ENCODE measurements around the gene DENND1B.

Gene DENND1B

DNA sequence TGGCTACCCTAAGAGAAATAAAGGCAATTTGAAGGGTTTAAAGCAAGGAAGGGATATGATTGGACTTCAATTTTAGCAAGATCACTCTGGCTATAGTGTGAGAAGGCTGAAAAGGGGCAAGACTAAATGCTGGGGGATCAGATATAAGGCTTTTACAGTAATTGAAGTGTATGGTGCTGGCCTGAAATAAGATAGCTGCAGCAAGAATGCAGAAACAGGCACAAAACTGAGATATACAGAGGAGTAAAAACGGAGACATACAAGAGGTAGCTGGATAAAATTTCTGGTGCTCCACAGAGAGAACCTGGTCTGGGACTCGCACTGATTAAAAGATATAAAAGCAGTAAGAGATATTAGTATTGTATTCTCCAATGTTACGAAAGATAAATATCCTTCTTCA, 92.0 kb downstream of the DENND1B start:
- no peak for DNase-seq

DNA sequence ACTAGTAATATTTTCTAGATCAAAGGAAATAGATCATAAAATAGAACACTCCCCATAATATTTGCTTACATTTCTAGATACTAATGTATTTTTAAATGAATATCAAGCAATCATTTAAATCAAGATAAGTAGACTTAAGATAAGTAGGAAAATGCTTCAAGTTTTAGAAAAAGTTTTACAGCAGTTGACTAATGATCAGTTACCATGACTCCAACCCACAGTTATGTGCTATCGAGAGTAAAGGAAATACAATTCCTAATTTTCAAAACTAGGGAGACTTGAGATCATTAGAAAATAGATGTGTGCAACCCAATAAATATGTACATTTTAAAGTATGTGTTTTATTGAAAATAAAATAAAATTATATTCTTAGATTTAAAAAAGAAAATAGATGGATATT, 95.0 kb downstream of the DENND1B start:
- no peak for DNase-seq

DNA sequence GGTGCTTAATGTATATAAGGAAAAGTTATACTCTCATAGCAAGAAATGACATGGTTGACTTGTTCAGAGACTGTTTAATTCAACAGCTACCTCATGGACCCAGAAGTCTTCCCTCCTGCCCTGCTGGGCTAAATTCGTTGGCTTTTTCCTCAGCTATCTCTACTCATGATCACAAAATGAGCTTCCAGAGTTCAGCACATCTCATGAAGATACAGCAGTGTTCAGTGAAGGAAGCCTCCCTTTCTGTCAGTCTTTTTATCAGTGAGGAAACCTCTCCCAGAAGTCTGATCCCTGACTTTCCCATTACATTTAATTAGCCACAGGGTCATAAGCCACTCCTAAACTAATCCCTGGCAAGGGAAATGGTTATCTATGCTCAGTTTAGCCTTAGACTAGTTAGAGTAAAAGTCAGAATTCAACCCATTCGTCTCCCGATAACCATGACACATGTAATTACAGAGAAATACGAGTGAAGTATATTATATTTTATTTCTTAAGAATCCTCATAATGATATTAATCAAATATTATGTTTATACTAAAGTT, 97.5 kb downstream of the DENND1B start:
- no peak for DNase-seq

DNA sequence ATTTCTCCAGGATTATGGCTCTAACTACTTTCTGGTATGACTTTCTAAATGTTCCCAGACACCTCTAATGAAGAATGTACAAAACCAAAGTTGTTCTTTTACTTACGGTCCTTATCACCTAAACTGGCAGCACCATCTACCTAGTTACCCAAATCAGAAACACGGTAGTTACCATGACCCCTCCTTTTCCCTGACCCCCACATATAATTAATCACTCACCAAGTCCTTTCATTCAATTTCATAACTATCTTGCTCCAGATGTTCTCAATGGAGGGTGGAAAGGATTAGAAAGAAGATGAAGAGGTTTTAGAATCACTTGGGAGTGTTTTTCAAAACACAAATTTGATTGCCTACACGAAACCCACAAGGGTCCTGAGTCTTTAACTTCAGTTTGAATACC, 98.0 kb downstream of the DENND1B start:
- no peak for DNase-seq

DNA sequence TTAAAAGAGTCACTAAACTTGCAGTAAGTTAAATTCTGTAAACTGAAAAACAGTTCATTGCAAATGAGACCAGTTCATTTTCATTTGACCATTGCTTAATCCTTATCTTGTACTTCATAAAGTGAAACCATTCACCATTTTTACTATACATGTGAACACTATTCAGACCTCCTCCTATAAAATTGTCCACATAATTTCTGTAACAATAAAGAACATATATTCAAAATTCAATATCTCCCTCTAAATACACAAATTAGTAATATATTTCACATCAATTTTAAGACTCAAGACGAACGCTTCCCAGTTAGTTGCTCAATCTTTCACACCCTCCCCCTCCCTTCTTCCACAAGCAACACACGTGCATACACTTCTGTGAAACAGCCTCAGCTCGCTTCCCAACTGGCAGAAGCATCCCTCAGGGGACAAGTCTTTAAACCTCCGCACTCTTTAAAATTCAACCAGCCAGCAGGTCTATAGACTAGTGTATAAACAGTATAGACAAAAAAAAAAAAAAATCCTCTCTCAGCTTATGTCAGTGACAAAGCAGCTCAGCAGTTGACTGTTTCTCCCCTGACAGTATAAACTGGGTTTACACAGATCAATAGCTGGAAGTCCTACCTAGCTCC, 99.6 kb downstream of the DENND1B start:
- no peak for DNase-seq

DNA sequence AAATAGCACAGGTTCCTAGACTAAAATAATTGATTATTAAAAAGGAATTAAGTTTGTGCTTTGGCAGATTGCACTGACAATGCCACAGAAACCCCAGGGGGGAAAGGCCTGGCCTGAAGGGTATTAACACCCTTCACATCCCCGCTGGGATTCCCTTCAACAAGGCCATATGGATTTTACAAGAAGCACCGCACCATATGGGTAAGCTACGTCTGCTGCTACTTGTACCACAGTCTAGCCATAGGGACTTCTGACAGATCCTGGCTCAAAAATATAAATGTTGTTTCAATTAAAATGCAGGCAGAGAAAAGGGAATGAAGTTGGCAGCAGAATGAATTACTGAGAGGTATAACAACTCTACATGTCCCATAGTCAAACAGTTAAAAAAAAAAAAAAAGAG, 101.0 kb downstream of the DENND1B start:
- DNase-seq, result no peak

DNA sequence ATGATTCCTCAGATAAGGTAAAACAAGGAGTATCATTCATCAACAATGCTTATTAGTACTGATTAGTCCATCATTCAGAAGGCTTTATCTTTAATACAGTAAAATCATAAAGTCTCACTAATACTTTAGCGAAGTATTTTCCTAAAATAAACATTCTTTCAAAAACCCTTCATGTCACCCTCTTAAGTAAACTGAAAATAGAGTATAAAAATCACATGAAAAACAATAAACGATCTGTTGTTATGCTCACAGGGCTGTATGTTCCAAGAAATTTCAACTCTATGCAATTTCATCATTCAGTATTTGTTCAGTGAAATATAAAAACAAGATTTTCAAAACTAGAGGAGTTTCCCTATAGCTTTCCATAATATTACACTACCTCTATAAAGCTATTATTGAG, 102.0 kb downstream of the DENND1B start:
- no peak for DNase-seq

DNA sequence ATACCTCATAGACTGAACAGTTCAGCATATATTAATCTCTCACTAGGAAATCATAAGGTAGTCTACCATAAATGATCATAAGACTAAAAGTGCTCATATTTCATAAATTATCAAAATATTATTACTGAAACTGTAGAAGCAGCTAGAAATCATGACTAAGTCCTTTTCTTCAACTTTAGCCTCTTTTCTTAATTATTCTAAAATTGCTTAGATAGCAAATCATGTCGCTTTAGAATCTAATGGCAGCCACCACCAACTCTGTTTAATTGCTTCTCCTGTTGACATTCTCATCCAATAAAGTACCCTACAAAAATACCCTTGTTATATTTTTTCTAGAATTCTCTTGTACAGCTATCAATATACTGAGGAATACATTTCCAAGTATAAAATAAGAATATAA, 102.9 kb downstream of the DENND1B start:
- DNase-seq, result no peak

DNA sequence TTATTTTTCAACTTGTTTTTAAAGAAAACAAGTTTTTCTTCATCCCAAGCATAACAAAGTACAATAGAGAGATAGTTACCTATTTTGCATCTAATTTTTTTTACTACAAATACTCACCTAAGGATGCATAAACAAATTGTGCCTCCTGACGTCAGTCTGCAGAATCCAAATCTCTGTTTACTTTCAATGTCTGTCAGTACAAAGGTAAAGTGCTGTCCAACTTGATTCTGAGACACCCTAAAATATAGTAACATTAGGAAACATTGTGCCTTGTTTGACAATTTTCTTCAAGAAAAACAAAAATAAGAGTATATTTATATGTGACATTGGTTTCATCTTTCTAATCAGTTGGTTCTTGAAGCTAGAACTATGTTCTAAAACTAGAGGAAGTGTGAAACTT, 103.4 kb downstream of the DENND1B start:
- no peak for DNase-seq

DNA sequence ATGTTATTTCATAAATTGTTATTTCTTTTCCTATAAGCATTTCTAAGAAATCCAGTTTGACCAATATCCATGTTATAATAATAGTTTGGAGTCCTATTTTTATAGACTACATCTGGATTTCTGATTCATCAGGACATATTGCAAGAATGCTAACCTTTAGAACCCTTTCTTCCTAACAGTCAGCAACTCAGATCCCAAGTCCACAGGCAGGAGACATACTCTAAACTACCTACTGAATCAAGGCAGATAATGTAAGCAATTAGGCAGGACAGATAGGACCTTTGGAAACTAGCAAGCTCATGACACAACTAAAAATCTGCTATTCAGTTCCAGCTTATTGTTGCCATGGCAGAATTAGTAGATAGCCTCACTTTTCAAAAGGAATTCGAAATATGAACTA, 104.1 kb downstream of the DENND1B start:
- DNase-seq, result no peak

DNA sequence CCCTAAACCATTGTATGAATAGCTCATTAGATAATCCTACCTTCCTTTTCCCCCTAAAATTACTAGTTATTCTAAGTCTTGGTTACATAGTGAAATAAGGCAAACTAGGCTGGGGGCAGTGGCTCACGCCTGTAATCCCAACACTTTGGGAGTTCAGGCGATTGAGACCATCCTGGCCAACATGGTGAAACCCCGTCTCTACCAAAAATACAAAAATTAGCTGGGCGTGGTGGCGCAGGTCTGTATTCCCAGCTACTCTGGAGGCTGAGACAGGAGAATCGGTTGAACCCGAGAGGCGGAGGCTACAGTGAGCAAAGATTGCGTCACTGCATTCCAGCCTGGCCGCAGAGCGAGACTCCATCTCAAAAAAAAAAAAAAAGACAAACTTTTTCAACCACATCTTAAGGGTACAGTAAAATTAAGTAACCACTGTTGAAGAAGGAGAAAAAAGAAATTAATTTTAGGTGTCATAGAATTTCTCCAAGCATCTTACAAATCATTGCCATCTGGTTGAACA, 108.5 kb downstream of the DENND1B start:
- DNase-seq, result no peak

DNA sequence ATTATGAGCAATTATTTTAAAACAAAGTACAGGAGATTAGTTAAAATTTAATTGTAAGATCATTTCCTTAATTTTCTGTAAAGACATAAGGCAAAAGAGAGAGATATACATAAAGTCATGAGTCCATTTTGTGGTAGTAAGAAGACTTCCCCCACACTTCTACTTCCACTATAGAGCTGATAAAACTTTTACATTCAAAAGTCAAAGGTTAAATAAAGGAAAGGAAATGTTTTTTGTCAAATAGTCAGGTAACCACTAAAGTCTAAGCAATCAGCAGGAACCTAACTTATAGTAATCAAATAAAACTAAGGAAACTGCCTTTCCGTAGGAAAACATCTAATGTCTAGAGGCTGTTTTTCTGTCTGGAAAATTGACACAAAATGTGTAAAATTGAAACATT, 110.9 kb downstream of the DENND1B start:
- no peak for DNase-seq

DNA sequence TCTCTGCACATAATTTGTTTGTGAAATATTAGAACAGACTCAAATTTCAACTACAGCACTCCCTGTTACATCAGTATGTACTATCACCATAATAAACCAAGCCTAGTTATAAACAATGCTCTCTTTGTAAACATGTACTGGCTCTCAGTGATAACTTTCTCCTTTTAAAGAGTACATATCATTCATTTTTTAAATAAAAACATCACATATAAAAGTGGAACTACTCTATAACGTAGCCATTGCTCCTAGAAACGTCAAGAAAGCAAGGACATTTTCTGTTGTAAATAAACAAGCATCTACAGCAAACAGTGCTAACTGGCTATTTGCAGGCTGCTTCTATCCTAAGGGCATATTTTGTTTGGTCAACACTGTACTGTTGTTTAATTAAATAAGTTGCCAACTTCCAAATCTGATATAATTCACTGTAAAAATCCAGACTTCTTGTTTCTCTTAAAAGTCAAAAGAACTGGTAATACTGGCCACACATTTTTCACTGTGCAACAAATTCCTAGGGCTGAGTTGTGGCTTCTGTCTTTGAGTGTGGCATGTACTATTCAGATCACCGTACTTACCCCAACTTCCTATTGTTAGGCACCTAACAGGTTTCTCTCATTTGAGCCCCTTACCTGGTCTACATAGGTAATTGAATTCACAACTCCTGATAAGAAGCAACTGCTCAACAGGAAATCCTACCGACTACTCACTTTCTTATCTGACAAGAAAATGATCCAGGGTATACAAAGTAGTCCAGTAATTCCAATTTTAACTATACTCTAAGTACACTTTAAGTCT, 111.9 kb downstream of the DENND1B start:
- no peak for DNase-seq

DNA sequence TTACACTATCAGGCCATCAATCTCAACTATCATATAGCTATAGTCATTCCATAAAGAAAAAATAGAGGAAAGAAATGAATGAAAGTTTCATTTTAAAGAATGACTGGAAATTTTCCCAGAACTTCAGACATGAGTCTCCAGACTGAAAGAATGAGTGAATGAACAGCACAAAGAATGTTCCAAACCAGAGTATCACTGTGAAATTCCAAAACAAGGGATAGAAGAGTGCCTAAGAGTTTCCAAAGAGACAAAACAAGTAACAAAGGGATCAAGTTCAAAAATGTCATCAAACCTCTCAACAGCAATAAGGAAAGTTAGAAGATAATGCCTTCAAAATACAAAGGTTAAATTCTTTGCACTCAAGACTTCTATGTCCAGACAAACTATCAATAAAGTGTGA, 114.9 kb downstream of the DENND1B start:
- no peak for DNase-seq

DNA sequence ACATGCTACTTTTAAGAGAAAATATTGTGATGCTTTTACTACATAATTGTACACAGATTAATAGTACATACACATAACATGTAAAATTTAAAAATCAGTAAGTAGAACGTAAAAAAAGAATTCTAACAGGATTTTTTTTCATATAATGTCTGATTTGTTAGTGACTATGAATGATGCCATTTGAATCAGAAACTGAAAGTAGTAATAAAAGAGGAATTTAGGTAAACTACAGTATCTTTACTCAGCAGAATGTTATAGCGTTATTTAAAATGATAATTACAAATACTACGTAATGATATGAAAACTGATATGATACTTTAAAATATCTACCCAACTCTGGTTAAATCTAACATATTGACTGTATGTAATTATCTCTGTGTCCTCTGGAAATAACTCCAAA, 116.1 kb downstream of the DENND1B start:
- no peak for DNase-seq

DNA sequence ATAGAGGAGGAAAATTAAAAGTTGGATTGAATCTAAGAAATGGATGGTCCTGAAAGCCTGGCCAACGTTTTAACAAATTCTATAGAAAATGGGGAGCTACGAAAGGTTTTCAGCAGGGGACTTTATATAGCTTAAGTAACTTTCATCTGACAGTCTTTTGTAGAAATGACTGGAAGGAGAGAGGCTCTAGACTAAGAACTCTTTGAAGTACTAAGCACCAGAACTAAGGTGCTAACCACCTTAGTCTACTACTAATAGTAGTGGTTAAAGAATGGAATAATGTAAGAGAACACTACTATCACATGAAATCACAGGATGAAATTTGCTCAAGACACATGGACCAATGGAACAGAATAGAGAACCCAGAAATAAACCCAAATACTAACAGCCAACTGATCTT, 126.1 kb downstream of the DENND1B start:
- no peak for DNase-seq

DNA sequence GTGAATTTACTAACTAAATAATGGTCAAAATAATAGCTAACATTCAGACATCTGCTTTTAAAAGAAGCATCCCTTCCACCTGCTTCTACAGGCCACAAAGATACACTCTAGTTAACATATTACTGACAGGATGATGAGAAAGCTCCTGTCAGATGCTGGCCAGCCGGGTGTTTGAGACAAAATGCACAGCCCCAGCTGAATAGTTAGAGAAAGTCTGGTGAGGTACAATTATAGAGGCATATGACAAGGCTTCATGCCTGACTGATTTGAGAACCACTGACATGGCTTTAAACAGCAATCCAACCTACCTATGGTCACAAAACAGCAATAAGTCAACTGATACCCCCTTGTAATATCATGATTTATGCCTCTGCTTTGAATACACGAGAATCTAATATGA, 137.0 kb downstream of the DENND1B start:
- no peak for DNase-seq

DNA sequence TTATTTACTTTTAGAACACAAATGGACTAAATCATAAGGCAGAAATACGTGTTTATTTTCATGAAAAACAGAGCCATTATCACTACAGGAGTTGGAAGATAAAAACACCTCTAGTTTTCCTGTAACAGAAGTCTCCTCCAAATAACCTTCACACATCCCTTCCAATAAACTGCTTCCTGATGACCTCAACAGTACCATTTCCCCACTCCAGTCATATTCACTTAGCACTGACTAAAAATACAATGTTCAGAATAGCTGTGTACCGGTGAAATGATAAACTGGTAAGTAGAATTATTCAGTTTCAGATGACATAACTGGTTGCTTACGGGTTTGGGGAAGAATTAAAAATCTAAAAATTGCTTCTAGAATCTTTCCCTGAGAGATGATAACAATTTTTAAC, 137.9 kb downstream of the DENND1B start:
- no peak for DNase-seq

DNA sequence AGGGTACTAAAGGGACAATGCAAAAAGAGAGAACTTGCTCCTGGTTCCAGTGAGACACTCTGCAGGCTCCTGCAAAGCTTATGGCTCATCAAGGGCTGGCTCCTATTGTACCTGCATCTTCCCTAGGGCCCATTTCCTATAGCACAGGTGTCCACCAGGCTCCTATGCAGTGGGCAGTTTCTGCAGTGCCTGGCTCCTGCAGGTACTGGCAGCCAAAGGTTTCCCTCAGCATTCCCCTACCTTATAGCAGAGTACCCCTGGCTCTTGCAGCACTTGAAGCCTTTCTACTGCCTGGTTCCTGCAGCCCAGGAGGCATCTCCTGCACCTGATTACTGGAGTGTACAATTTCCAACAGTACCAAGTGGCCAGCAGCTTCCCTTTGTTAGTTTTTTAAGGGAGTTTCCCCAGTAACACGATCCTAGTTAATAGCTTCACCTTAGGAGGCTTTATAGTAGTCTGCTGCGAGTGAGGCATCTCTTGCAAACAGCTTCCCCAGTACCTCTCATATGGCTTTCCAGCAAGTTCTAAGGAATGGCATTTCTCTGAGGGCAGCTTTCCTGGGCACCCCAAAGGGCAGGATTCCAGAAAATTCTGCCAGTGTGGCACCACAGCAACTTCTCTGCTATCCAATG, 141.7 kb downstream of the DENND1B start:
- no peak for DNase-seq

DNA sequence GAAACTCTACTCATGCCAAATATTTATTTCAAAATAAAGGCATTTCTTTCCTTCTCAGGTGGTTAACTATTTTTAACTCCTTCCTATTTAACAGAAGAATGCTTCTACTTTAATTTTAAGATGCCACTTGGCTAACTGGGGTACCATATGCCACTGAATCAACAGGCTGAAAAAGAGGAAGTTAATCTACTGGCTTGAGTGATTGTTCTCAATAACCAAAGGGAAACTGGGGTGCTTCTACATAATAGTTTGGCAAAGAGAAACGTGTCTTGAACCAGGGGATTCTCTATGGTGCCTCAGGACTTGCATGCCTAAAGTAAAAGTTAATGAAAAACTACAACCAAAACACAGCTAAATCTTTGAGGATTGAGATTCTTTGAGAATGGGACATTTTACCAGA, 142.6 kb downstream of the DENND1B start:
- DNase-seq, result no peak

DNA sequence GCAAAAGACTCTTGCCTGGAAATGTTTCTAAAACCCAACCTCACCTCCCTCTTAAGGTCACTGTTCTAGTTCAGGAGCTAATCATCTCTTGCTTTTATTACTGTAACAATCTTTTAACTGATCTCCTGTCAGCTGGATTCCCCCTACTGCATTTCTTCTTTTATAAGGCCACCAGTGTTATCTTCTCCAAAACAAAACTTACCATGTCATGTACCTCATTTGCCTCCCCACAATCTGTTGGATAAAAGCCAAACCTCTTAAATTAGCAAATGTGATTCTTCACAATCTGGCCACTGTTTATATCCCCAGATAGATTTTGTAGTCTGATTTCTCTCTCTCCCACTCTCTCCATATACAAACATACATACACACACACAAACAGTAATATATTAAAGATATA, 143.3 kb downstream of the DENND1B start:
- DNase-seq, result no peak

DNA sequence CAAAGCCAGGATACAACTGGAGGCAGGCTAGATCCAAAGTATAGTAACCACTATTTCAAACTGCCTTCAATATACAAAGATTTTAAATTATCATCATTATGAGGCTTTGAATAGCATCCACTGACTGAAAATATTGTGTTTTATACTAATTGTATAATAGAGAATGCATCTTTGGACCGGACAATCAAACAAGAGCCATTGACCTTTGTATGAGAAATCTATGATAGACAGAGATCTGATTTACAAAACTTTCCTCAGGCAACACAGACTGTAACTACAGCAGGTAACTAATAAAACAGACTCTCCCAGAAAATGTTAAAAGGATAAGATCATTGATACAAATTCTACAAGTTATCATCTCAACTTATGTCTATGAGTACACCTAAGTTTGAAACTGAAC, 152.9 kb downstream of the DENND1B start:
- no peak for DNase-seq

DNA sequence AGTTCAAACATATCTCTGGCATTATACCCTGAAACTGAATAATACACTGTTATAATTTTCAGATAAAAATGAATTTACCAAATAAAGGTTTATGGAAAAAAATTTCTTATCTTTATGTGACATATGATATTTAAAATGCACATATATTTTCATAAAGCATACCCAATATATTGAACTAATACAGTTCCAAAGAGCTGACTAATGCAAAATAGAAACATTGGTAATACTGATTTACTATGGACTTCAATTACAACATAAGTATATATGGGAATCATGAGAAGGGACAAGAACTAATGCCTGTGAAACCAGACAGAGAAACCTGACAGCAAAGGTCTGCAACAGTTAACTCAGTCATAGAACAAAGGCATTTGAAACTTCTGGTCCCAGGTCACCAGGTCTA, 153.5 kb downstream of the DENND1B start:
- no peak for DNase-seq

DNA sequence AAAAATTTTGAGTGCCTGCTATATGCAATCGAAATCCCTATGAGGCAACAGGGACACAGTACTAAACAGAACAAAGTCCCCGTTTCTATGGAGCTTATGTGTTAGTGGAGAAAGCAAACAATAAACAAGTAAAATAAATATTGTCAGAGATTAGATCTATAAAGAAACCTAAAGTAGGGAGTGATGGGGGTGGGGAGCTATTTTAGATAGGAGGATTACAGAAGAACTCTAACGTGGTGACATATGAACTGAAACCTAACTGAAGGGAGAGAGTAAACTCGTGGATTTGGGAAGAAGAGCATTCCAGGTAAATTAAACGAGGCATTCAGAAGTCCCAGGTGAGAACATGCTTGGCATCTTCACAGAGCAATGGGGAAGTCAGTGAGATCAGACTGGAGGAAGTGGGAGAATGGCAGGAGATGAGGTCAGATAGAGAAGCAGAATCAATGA, 154.5 kb downstream of the DENND1B start:
- DNase-seq, result no peak

All from stimulated activated naive CD4-positive, alpha-beta T cell treated with Interleukin-2 at 50 U/mL for 16 hours (primary cell).